22Rv1 (cell line): ENCODE measurements around the gene DIP2B.

Experiments used
- H3K27ac ChIP-seq: fragments of 450-650 bp; 2 replicates; pipeline ENCODE4 v1.5.1; 2017
- ZFX ChIP-seq: fragments of 450-650 bp; IDR thresholded peaks from 2 replicates; pipeline ENCODE4 v1.6.1; 2017; ENCODE audit warnings: antibody characterized with exemption, borderline replicate concordance
- TF ChIP-seq, protein P1 (sequence below): fragments of 450-650 bp; IDR thresholded peaks from 2 replicates; pipeline ENCODE4 v1.5.1; 2017; ENCODE audit warnings: mild to moderate bottlenecking

DIP2B gene

DNA sequence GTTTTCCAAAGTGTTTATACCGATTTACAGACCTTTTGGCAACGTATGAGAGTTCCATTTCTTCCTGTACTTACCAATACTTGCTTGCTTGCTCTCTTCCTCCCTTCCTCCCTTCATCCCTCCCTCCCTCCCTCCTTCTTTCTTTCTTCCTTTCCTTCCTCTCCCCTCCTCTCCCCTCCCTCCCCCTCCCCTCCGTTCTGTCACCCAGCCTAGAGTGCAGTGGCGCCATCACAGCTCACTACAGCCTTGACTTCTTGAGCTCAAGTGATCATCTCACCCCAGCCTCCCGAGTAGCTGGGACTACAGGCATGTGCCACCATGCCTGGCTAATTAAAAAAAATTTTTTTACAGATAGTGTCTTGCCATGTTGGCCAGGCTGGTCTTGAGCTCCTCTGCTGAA is 40.4 kb downstream of the DIP2B start:
- H3K27ac ChIP-seq, result no peak overlapping the region
- TF ChIP-seq ZFX, result no peak
- TF ChIP-seq, protein P1, sequence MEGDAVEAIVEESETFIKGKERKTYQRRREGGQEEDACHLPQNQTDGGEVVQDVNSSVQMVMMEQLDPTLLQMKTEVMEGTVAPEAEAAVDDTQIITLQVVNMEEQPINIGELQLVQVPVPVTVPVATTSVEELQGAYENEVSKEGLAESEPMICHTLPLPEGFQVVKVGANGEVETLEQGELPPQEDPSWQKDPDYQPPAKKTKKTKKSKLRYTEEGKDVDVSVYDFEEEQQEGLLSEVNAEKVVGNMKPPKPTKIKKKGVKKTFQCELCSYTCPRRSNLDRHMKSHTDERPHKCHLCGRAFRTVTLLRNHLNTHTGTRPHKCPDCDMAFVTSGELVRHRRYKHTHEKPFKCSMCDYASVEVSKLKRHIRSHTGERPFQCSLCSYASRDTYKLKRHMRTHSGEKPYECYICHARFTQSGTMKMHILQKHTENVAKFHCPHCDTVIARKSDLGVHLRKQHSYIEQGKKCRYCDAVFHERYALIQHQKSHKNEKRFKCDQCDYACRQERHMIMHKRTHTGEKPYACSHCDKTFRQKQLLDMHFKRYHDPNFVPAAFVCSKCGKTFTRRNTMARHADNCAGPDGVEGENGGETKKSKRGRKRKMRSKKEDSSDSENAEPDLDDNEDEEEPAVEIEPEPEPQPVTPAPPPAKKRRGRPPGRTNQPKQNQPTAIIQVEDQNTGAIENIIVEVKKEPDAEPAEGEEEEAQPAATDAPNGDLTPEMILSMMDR, result no peak

DNA sequence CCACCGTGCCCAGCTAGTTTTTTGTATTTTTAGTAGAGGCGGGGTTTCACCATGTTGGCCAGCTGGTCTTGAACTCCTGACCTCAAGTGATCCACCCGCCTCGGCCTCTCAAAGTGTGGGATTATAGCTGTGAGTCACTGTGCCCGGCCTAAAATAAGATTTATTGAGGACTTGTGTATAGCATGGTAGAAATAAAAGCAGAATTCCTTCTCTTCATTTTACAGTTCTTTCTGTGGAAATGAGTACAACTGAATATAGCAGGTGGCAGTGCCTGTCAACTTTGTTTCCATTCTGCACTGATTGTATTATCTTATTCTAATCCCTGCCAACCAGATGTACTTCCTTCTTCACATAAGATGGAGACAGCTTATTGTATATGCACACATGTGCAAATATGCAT is 41.0 kb downstream of the DIP2B start:
- TF ChIP-seq, protein P1, result no peak
- TF ChIP-seq ZFX, result no peak
- H3K27ac ChIP-seq, result no peak overlapping the region

DNA sequence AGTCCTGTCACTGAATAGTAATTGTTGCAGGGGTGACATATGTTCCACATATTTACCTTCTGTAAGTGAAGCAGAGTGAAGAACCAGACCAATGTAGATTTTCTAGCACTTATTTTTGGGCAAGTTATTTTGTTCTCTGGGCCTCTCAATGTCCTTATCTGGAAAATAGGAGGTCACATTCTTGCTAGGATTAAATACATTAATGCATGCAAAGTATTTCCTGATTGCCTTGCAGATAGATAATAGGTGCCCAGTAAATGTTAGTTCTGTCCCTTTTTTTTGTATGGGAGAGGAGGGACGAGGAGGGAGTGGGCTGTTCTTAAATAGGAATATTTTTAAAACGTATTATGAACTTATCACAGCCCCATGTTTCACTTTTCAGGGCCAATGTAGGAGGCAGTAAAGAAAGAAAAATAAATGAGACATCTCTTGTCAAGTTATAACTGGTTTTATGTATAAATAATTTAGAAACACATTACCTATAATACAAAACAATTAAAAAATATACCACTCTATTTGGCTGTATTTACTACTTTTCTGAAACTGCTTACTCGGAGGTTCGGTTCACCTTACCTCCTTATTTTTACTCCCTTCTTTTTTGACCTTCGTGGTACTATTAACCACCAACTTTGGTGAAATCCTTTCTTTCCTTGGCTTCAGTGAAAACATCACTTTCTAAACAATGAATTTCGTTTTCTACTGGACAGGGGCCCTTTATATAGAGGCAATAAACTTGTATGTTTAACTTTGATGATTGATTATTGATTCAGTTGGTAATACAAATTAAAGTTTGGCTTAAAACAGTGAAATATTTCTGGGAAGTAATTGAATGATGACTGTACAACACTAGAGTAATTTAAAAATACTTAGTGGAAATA is 41.9 kb downstream of the DIP2B start:
- TF ChIP-seq ZFX, result no peak
- TF ChIP-seq, protein P1, result no peak
- no peak overlapping the region for H3K27ac ChIP-seq

DNA sequence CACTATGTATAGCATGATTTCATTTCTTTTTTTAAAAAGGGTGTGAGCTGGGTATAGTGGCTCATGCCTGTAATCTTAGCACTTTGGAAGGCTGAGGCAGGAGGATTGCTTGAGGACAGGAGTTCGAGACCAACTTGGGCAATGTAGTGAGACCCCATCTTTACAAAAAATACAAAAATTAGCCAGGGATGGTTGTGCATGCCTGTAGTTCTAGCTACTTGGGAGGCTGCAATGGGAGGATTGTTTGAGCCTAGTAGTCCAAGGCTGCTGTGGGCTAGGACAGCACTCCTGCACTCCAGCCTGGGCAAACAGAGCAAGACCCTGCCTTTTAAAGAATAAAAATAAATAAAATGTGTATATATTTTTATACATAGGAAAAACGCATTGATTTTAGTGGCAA is 43.0 kb downstream of the DIP2B start:
- no peak for TF ChIP-seq ZFX
- TF ChIP-seq, protein P1, result no peak

DNA sequence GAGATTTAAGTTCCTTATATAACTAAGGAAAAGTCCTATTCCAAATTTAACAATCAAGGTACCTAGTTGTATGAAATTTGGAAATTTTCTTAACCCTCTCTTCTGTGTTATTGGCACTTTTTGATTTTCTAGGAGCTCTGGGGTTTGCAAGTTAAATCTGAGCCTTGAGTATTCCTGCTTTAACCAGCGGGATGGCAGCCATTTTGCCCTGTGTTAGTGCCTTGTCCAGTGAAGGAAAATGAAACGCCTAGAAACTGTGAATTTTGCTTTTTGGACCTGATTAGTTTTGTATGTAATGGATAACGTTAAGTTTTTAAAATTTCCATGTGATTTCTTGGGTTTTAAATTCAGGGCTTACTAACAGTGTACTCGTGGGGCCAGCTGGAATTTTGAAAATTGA is 45.1 kb downstream of the DIP2B start:
- H3K27ac ChIP-seq, result no peak overlapping the region
- no peak for TF ChIP-seq ZFX
- TF ChIP-seq, protein P1, result no peak

More for the DNA sequence above, 43.0 kb downstream of the DIP2B start:
- H3K27ac ChIP-seq, result no peak overlapping the region

DNA sequence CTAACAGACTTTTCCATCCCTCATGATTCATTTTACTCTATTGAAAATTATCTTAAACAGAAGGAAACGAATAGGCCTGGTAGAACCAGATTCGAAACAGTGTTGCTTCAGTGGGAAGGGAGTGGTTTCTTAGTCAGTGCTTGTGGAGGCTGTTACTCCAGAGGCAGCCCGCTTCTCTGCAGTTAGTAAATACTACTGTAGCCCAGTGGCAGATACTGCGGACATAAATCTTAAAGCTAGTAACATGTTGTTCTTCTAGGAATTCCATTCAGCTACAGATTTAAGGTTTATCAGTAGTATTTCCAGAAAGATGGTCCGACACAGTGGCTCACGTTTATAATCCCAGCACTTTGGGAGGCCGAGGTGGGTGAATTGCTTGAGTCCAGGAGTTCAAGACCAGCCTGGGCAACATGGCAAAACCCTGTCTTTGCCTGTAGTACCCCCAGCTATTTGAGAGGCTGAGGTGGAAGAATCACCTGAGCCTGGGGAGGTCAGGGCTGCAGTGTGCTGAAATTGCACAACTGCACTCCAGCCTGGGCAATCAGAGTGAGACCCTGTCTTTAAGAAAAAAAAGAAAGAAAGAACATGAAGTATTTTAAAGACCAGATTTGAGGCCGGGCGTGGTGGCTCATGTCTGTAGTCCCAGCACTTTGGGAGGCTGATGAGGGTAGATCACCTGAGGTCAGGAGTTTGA is 45.9 kb downstream of the DIP2B start:
- H3K27ac ChIP-seq, result no peak overlapping the region

More for the DNA sequence above, 45.9 kb downstream of the DIP2B start:
- no peak for TF ChIP-seq ZFX
- TF ChIP-seq, protein P1, result no peak
